ENCODE results near the gene CPNE9. TPM values are rescaled to one million over a fixed set of nuclear protein-coding genes. Genes with fewer than 3 reads are reported as not detected.

Gene CPNE9
- total and polyA plus RNA-seq, 7 donors, result 0.05 TPM; not detected in 6

DNA sequence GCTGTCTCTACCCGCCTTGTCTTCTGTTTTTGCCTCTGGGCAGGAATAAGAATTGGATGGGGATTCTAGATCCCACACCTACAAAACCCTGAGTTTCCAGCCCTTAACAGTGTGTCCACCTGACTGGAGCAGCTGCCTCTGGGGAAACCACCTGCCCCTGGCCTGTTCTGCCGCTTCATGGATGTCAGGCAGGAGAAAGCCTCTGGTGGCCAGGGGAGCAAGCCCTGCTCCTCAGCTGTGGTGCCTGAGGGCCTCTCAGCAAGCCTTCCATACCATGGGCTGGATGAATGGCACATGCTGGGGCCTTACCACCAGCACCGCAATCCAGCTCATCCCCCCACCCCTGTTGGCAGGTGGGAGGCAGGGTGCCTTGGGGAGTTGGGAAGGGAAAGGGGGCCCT, 5.3 kb upstream of the CPNE9 start:
- TF ChIP-seq, protein P1, sequence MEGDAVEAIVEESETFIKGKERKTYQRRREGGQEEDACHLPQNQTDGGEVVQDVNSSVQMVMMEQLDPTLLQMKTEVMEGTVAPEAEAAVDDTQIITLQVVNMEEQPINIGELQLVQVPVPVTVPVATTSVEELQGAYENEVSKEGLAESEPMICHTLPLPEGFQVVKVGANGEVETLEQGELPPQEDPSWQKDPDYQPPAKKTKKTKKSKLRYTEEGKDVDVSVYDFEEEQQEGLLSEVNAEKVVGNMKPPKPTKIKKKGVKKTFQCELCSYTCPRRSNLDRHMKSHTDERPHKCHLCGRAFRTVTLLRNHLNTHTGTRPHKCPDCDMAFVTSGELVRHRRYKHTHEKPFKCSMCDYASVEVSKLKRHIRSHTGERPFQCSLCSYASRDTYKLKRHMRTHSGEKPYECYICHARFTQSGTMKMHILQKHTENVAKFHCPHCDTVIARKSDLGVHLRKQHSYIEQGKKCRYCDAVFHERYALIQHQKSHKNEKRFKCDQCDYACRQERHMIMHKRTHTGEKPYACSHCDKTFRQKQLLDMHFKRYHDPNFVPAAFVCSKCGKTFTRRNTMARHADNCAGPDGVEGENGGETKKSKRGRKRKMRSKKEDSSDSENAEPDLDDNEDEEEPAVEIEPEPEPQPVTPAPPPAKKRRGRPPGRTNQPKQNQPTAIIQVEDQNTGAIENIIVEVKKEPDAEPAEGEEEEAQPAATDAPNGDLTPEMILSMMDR (IDR thresholded peaks at IDR 0.05), result no peak
- Histone ChIP-seq H3K9me3 (no peaks in the 10 kb centered on the region), H3K4me1 (peaks cover 5% of the 10 kb centered on the region), H3K4me3 (no peak overlapping the region), H3K36me3 (ENCODE audit: insufficient read depth in 1 of 2, low read depth in 1 of 2) (peaks cover 5 to 89% of the 10 kb centered on the region in 2 donors), H3K27ac (no peak overlapping the region), H3K27me3 (ENCODE audit: insufficient read depth in 3 of 3, low read length in 2 of 3) (no peaks in the 10 kb centered on the region)
- intact Hi-C loops (cut with DNase I), result no loop called here
- DNase-seq (no peak), ATAC-seq (no peak)
- WGBS, 3 donors, result 89 to 100% (median 98%) methylated on average over 3 of the region's 3 CpGs

DNA sequence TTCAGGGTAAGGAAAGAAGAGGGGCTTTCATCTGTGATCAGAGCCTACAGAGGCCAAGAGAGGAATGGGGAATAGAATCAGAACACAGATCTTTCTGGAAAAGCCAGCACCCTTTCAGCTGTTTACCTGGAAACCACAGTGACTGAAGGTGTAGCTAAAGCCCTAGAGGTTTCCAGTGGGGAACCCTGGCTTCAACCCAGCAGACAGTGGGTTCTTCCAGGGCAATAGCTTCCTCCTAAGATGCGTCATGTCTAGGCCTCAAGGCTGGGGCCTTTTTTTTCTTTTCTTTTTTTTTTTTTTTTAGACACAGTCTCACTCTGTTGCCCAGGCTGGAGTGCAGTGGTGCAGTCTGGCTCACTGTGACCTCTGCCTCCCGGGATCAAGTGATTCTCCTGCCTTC, 3.1 kb upstream of the CPNE9 start:
- Histone ChIP-seq H3K9me3 (no peaks in the 10 kb centered on the region), H3K4me3 (no peak overlapping the region), H3K27ac (no peak overlapping the region), H3K27me3 (ENCODE audit: insufficient read depth in 3 of 3, low read length in 2 of 3) (peaks cover 0 to 11% (median 9%) of the 10 kb centered on the region in 3 donors), H3K36me3 (ENCODE audit: insufficient read depth in 1 of 2, low read depth in 1 of 2) (peaks cover 5 to 67% of the 10 kb centered on the region in 2 donors), H3K4me1 (peaks cover 17% of the 10 kb centered on the region)
- intact Hi-C loops (cut with DNase I), result loop anchor here in 1 of 2 donors (10.0 kb wide), 1 partner anchor 534 kb away; no protein-coding TSS in a partner anchor
- ATAC-seq, result no peak
- 82 to 95% (median 90%) methylated on average over 2 of the region's 2 CpGs for WGBS, 3 donors
- TF ChIP-seq, protein P1 (IDR thresholded peaks at IDR 0.05), result no peak
- no peak for DNase-seq

DNA sequence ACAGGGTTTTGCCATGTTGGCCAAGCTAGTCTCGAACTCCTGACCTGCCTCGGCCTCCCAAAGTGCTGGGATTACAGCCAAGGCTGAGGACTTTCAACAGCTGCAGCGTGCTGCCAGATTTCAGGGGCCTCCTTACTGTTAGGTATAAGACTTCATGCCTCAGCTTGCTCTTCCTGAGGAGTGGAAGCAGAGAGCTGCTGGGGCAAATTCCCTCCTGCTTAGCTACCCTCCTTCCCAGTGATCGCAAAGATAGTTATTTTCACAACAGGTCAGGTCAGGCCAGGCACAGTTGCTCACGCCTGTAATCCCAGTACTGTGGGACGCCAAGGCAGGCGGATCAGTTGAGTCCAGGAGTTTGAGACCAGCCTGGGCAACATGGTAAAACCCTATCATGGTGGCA, 2.6 kb upstream of the CPNE9 start:
- H3K27ac ChIP-seq, result no peak overlapping the region
- no peaks in the 10 kb centered on the region for H3K9me3 ChIP-seq
- DNase-seq (no peak), ATAC-seq (no peak)
- H3K4me3 ChIP-seq, result no peak overlapping the region
- peaks cover 5 to 64% of the 10 kb centered on the region in 2 donors for H3K36me3 ChIP-seq (ENCODE audit: insufficient read depth in 1 of 2, low read depth in 1 of 2)
- TF ChIP-seq, protein P1 (IDR thresholded peaks at IDR 0.05), result no peak
- intact Hi-C loops (cut with DNase I), result loop anchor here in 1 of 2 donors (10.0 kb wide), 1 partner anchor 534 kb away; no protein-coding TSS in a partner anchor
- 68 to 86% (median 70%) methylated on average over 7 of the region's 7 CpGs for WGBS, 3 donors
- H3K27me3 ChIP-seq (ENCODE audit: insufficient read depth in 3 of 3, low read length in 2 of 3), result peaks cover 0 to 11% (median 9%) of the 10 kb centered on the region in 3 donors
- H3K4me1 ChIP-seq, result peaks cover 17% of the 10 kb centered on the region

DNA sequence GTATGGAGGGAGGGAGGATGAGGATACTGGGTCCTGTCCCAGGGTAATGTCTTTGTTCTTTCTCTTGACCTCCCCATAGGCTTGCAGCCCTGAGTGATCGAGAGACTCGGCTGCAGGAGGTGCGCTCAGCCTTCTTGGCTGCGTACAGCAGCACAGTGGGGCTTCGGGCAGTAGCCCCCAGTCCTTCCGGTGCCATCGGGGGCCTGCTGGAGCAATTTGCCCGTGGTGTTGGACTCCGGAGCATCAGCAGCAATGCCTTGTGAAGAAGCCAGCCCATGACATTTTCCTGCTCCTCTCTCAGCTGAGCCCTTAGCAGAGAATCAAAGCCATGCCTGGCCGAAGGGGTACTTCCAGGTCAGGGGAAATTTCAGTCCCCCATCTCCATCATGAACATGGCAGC, 1.9 kb upstream of the CPNE9 start:
- no peak for DNase-seq
- TF ChIP-seq, protein P1 (IDR thresholded peaks at IDR 0.05), result no peak
- no peak overlapping the region for H3K27ac ChIP-seq
- no peaks in the 10 kb centered on the region for H3K9me3 ChIP-seq
- H3K4me1 ChIP-seq, result peaks cover 12% of the 10 kb centered on the region
- no peak overlapping the region for H3K4me3 ChIP-seq
- H3K27me3 ChIP-seq (ENCODE audit: insufficient read depth in 3 of 3, low read length in 2 of 3), result peaks cover 0 to 11% (median 9%) of the 10 kb centered on the region in 3 donors
- intact Hi-C loops (cut with DNase I), result loop anchor here in 1 of 2 donors (10.0 kb wide), 1 partner anchor 533 kb away; no protein-coding TSS in a partner anchor
- no peak for ATAC-seq
- WGBS, 3 donors, result 91 to 97% (median 94%) methylated on average over 10 of the region's 10 CpGs
- peaks cover 5 to 62% of the 10 kb centered on the region in 2 donors for H3K36me3 ChIP-seq (ENCODE audit: insufficient read depth in 1 of 2, low read depth in 1 of 2)

DNA sequence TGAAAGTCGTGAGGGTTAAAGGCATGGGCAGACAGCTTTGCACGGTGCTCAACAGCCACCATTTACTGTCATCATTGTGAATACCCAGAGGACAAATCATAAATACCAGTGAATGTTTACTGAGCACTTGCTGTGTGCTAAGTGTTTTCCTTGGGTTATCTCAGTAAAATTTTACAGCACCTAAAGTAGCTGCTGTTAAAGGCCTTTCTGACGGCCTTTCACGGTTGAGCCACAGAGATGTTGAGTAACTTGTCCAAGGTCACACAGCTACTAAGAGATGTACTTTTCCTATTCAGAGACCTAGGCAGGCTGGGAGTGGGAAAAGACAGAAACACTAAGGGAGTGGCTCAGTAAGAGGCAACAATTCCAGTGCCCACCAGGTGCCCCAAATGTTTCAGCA, 393 bp upstream of the CPNE9 start:
- Histone ChIP-seq H3K36me3 (ENCODE audit: insufficient read depth in 1 of 2, low read depth in 1 of 2) (peaks cover 0 to 46% of the 10 kb centered on the region in 2 donors), H3K4me3 (no peak overlapping the region), H3K27ac (no peak overlapping the region), H3K27me3 (ENCODE audit: insufficient read depth in 3 of 3, low read length in 2 of 3) (peaks cover 0 to 11% (median 9%) of the 10 kb centered on the region in 3 donors), H3K9me3 (no peaks in the 10 kb centered on the region), H3K4me1 (peaks cover 12% of the 10 kb centered on the region)
- DNase-seq, result no peak
- ATAC-seq, result no peak
- TF ChIP-seq, protein P1 (IDR thresholded peaks at IDR 0.05), result no peak
- intact Hi-C loops (cut with DNase I), result loop anchor here in 1 of 2 donors (10.0 kb wide), 1 partner anchor 532 kb away; no protein-coding TSS in a partner anchor
- WGBS, 3 donors, result 71 to 83% (median 81%) methylated on average over 4 of the region's 4 CpGs

Data from psoas muscle (tissue), 8 donors.